Measurements from ENCODE around the gene PDE10A.

DNA sequence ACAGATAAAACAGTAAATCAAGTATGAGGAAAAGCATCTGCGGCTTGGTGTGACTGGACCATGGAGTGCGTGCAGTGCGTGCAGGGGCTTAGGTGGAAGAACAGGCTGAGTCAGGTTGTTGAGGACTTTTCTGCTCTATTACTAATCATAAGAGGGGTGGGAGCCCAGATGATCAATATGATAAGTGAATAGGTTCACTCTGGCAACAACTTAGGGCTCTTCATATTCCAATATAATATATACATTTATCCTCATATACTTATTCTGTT, 56.4 kb downstream of the PDE10A start:
- TF ChIP-seq, protein P1, sequence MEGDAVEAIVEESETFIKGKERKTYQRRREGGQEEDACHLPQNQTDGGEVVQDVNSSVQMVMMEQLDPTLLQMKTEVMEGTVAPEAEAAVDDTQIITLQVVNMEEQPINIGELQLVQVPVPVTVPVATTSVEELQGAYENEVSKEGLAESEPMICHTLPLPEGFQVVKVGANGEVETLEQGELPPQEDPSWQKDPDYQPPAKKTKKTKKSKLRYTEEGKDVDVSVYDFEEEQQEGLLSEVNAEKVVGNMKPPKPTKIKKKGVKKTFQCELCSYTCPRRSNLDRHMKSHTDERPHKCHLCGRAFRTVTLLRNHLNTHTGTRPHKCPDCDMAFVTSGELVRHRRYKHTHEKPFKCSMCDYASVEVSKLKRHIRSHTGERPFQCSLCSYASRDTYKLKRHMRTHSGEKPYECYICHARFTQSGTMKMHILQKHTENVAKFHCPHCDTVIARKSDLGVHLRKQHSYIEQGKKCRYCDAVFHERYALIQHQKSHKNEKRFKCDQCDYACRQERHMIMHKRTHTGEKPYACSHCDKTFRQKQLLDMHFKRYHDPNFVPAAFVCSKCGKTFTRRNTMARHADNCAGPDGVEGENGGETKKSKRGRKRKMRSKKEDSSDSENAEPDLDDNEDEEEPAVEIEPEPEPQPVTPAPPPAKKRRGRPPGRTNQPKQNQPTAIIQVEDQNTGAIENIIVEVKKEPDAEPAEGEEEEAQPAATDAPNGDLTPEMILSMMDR (conservative IDR thresholded peaks at IDR 0.05; ENCODE audit: low read depth, low read length) = no peak
- TF ChIP-seq EZH2 (IDR thresholded peaks at IDR 0.05; ENCODE audit: low read length, unreplicated experiment) = no peak
- TF ChIP-seq EZH2phosphoT487 (IDR thresholded peaks at IDR 0.05; ENCODE audit: borderline replicate concordance, low read length) = no peak

Measured in PC-3 (cell line).